Loucy (cell line): ENCODE data around the gene ELN.

ENCODE experiments used
- H2AFZ ChIP-seq: fragments of 200-600 bp; sonication (generic); 2 replicates; pipeline ENCODE4 v1.6.0; 2016; ENCODE audit warnings: antibody characterized with exemption, mild to moderate bottlenecking, low read length, moderate library complexity
- H3F3A ChIP-seq: fragments of 200-600 bp; 2 replicates; pipeline ENCODE4 v1.6.0; 2016; ENCODE audit warnings: antibody characterized with exemption, low read depth, mild to moderate bottlenecking
- H3K27me3 ChIP-seq: fragments of 200-600 bp; sonication (generic); 2 replicates; pipeline ENCODE4 v1.6.1; 2014; ENCODE audit warnings: low read length, mild to moderate bottlenecking; ENCODE audit not compliant: insufficient read depth, poor library complexity, severe bottlenecking
- H3K36me3 ChIP-seq: fragments of 200-600 bp; sonication (generic); 2 replicates; pipeline ENCODE4 v1.6.1; 2016; ENCODE audit warnings: low read length; ENCODE audit not compliant: insufficient read depth
- H3K4me1 ChIP-seq: fragments of 200-600 bp; sonication (generic); 2 replicates; pipeline ENCODE4 v1.5.1; 2014; ENCODE audit warnings: low read length, mild to moderate bottlenecking; ENCODE audit not compliant: insufficient read depth, poor library complexity, severe bottlenecking
- H3K4me2 ChIP-seq: fragments of 200-600 bp; sonication (generic); 2 replicates; pipeline ENCODE4 v1.6.0; 2014; ENCODE audit warnings: antibody characterized with exemption, low read length, low read depth, mild to moderate bottlenecking; ENCODE audit not compliant: poor library complexity, severe bottlenecking
- H3K4me3 ChIP-seq: fragments of 200-600 bp; sonication (generic); 2 replicates; pipeline ENCODE4 v1.5.1; 2014; ENCODE audit warnings: low read length, mild to moderate bottlenecking, mixed read lengths; ENCODE audit not compliant: poor library complexity, severe bottlenecking
- H3K79me2 ChIP-seq: fragments of 200-600 bp; sonication (generic); 2 replicates; pipeline ENCODE4 v1.6.1; 2014; ENCODE audit warnings: low read length; ENCODE audit not compliant: insufficient read depth
- H3K9ac ChIP-seq: fragments of 200-600 bp; sonication (generic); 2 replicates; pipeline ENCODE4 v1.6.0; 2014; ENCODE audit warnings: mild to moderate bottlenecking, low read depth, low read length, moderate library complexity; ENCODE audit not compliant: poor library complexity, severe bottlenecking
- H3K9me2 ChIP-seq: fragments of 200-600 bp; sonication (generic); replicated peaks from 2 replicates; pipeline ENCODE4 v1.6.1; 2016; ENCODE audit warnings: low read depth, low read length, mixed read lengths
- H3K9me3 ChIP-seq: fragments of 200-600 bp; sonication (generic); 2 replicates; pipeline ENCODE4 v1.6.1; 2014; ENCODE audit warnings: mild to moderate bottlenecking, antibody characterized with exemption, low read length, low read depth; ENCODE audit not compliant: insufficient read depth
- H4K20me1 ChIP-seq: fragments of 200-600 bp; sonication (generic); 2 replicates; pipeline ENCODE4 v1.6.0; 2014; ENCODE audit warnings: antibody characterized with exemption, low read length, mild to moderate bottlenecking; ENCODE audit not compliant: insufficient read depth, poor library complexity, severe bottlenecking
- CTCF ChIP-seq: fragments of 200-600 bp; sonication (generic); conservative IDR thresholded peaks from 2 replicates; pipeline ENCODE4 v1.5.1; 2014; ENCODE audit warnings: mild to moderate bottlenecking, antibody characterized with exemption, low read length
- EZH2phosphoT487 ChIP-seq: fragments of 200-600 bp; IDR thresholded peaks from 2 replicates; pipeline ENCODE4 v1.6.1; 2018; ENCODE audit warnings: antibody characterized with exemption, mild to moderate bottlenecking, moderate library complexity, borderline replicate concordance

Gene ELN

DNA sequence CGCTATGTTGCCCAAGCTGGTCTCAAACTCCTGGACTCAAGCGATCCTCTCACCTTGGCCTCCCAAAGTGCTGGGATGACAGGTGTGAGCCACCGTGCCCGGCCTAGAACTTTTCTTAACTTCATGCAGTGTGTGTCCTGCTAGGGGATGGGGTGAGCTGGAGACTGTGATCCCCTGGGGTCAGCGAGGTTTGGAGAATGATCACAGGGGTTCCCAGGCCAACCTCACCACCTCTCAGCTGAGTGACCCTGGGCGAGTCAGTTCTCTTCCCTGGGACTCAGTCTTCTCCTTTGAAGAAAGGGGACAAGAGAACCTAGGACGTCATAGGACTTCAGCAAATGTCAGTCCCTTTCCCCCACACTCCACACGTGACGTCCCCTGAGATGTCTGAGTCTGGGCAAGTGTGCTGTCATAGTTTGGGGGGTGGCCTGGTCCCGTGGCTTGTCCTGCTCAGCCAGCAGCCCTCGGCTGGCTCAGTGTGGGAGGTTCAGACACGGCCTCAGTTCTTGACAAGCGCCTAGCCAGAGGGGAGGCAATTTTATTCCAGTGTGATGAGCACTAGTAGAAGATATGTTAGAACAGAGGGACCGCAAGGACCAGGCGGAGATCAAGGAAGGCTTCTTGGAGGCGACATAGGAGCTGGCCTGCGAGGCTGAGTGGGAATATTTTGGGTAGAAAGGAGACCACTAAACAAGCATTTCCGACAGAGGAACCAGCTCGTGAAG is 43.3 kb upstream of the ELN start:
- Histone ChIP-seq H3K4me1 (no peaks in the 10 kb centered on the region), H3K9me2 (no peaks in the 10 kb centered on the region), H3K36me3 (no peaks in the 10 kb centered on the region), H4K20me1 (no peaks in the 10 kb centered on the region), H3K9ac (no peak overlapping the region), H3F3A (no peaks in the 10 kb centered on the region), H3K79me2 (no peaks in the 10 kb centered on the region), H3K27me3 (no peaks in the 10 kb centered on the region), H2AFZ (no peak overlapping the region), H3K9me3 (no peaks in the 10 kb centered on the region), H3K4me2 (no peak overlapping the region), H3K4me3 (no peak overlapping the region)
- TF ChIP-seq CTCF (no peak), EZH2phosphoT487 (no peak)

- Histone ChIP-seq H4K20me1 (no peaks in the 10 kb centered on the region), H3F3A (no peaks in the 10 kb centered on the region), H3K9me3 (no peaks in the 10 kb centered on the region), H3K4me1 (no peaks in the 10 kb centered on the region), H3K36me3 (no peaks in the 10 kb centered on the region), H3K4me3 (no peak overlapping the region), H3K79me2 (no peaks in the 10 kb centered on the region), H3K9me2 (no peaks in the 10 kb centered on the region), H3K4me2 (no peak overlapping the region), H3K9ac (no peak overlapping the region), H2AFZ (no peak overlapping the region), H3K27me3 (no peaks in the 10 kb centered on the region)
- TF ChIP-seq CTCF = no peak
- no peak for TF ChIP-seq EZH2phosphoT487
Observed at GRCh38 chr7:73985737-73986141, 42.2 kb upstream of the ELN start.

- no peak overlapping the region for H2AFZ ChIP-seq
- no peaks in the 10 kb centered on the region for H3K27me3 ChIP-seq
- no peak overlapping the region for H3K9ac ChIP-seq
Observed at GRCh38 chr7:73986158-73986631, 41.8 kb upstream of the ELN start.

More at GRCh38 chr7:73986158-73986631, 41.8 kb upstream of the ELN start:
- no peaks in the 10 kb centered on the region for H4K20me1 ChIP-seq
- no peaks in the 10 kb centered on the region for H3K79me2 ChIP-seq
- H3K4me2 ChIP-seq = no peak overlapping the region
- no peaks in the 10 kb centered on the region for H3K36me3 ChIP-seq
- no peaks in the 10 kb centered on the region for H3K9me3 ChIP-seq
- H3K4me3 ChIP-seq = no peak overlapping the region
- no peaks in the 10 kb centered on the region for H3F3A ChIP-seq
- no peaks in the 10 kb centered on the region for H3K9me2 ChIP-seq
- H3K4me1 ChIP-seq = no peaks in the 10 kb centered on the region
- no peak for TF ChIP-seq EZH2phosphoT487
- no peak for TF ChIP-seq CTCF
